A673 (cell line): ENCODE results near the gene ZMYND8. TPM values are rescaled to one million over a fixed set of nuclear protein-coding genes. Genes with fewer than 3 reads are reported as not detected.
"Not testable (repeated sequence)": the region's sequence is repeated elsewhere in the genome, so short reads cannot be mapped to it uniquely, and the experiment has no call there.

ENCODE experiments used
- BruUV-seq: library from RNA; stranded (reverse); fragments of 400-500 nt; replicated peaks from 2 replicates; lab custom pipeline; 2021; lab: Mats Ljungman, UMichigan
- CTCF ChIA-PET: fragments of 300-600 bp; sonication (Branson Sonifier 250); formaldehyde crosslinking; loops from one replicate; lab custom pipeline; 2022; ENCODE audit warnings: antibody characterized with exemption; lab: Charles Lee
- POLR2A ChIA-PET: fragments of 300-600 bp; sonication (Branson Sonifier 250); formaldehyde crosslinking; loops from one replicate; lab custom pipeline; 2022; ENCODE audit warnings: antibody characterized with exemption; ENCODE audit not compliant: low non-redundant PET; lab: Charles Lee
- DNase-seq: peaks from one replicate; pipeline ENCODE4 v3.0.0-alpha.2; 2015; ENCODE audit warnings: low spot score
- H3K27ac ChIP-seq: fragments of 200-600 bp; sonication (generic); 2 replicates; pipeline ENCODE4 v1.5.1; 2016; ENCODE audit warnings: mixed run types, low read depth, mild to moderate bottlenecking, mixed read lengths, antibody characterized with exemption, low read length; ENCODE audit not compliant: poor library complexity, severe bottlenecking
- H3K27me3 ChIP-seq: fragments of 200-600 bp; sonication (generic); replicated peaks from 2 replicates; pipeline ENCODE4 v1.6.1; 2017; ENCODE audit warnings: mixed run types, low read depth, mild to moderate bottlenecking, mixed read lengths, antibody characterized with exemption, low read length; ENCODE audit not compliant: insufficient read depth, poor library complexity
- H3K36me3 ChIP-seq: fragments of 200-600 bp; sonication (generic); 2 replicates; pipeline ENCODE4 v1.6.1; 2016; ENCODE audit warnings: mixed run types, mild to moderate bottlenecking, mixed read lengths, antibody characterized with exemption, low read length; ENCODE audit not compliant: insufficient read depth, poor library complexity, severe bottlenecking
- H3K4me1 ChIP-seq: fragments of 200-600 bp; sonication (generic); 2 replicates; pipeline ENCODE4 v1.6.1; 2017; ENCODE audit warnings: mixed run types, mild to moderate bottlenecking, mixed read lengths, antibody characterized with exemption, low read length; ENCODE audit not compliant: insufficient read depth, poor library complexity, severe bottlenecking
- H3K4me3 ChIP-seq: fragments of 200-600 bp; sonication (generic); 2 replicates; pipeline ENCODE4 v1.5.1; 2016; ENCODE audit warnings: low read depth, mixed run types, mild to moderate bottlenecking, mixed read lengths, low read length; ENCODE audit not compliant: poor library complexity, severe bottlenecking
- H3K9me3 ChIP-seq: fragments of 200-600 bp; sonication (generic); 2 replicates; pipeline ENCODE4 v1.6.1; 2016; ENCODE audit warnings: mixed run types, low read depth, mild to moderate bottlenecking, mixed read lengths, antibody characterized with exemption, low read length; ENCODE audit not compliant: poor library complexity, severe bottlenecking
- EZH2 ChIP-seq: fragments of 200-600 bp; sonication (generic); IDR thresholded peaks from 2 replicates; pipeline ENCODE4 v1.6.1; 2017; ENCODE audit warnings: borderline replicate concordance, low read depth, mild to moderate bottlenecking, mixed read lengths, antibody characterized with exemption, low read length; ENCODE audit not compliant: poor library complexity, severe bottlenecking
- intact Hi-C: fragments of 100-400 bp; cut with micrococcal nuclease; formaldehyde crosslinking; loops from one replicate; pipeline ENCODE4 v1.10.0; 2022; ENCODE audit not compliant: unreplicated experiment
- total RNA-seq: library from RNA; stranded (reverse); gene quantifications from 2 replicates; pipeline ENCODE4 v1.2.3, GENCODE V29; 2021
- TF ChIP-seq, protein P1 (sequence below): fragments of 300-800, 200-600 bp; sonication (generic); conservative IDR thresholded peaks from 2 replicates; pipeline ENCODE4 v1.5.1; 2017; ENCODE audit warnings: low read depth, mild to moderate bottlenecking, antibody characterized with exemption, low read length, moderate library complexity, mixed read lengths

The ZMYND8 gene
- total RNA-seq, 1 experiment from 2014 or later: 31.3 TPM

DNA sequence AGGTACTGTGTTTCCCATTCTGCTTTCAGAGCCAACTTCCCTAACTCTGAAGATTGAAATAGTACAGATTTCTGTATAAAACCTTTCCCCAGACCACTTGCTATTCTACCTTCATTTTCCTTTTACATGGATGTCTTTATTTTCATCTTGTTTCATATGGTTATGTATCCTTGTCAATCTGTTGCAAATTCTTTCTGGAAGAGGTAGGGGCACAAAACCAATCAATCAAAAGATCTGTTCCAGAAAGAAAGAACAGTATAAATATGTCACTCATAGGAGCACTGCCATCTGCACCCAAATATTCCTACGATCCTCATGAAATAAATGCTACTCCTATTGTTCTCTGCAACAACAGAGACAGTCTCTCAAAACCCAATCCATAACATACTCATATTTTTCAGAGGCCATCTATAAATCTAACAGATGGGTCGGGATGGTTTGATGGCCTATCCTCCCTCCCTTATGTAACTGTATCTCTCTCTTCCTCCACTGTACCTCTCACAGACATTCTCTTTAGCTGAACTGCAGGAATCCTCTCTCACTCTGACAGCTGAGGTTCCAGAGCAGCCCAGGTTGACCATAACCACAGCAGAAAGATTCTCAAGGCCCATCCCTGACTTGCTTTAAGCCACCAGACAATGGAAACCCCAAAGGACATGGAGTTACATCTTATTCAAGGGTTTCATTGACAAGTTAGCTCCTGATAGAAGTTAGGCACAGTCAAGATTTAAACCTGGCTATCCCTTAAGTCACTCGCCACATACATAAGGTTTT lies 112.8 kb downstream of the ZMYND8 start:
- TF ChIP-seq, protein P1, sequence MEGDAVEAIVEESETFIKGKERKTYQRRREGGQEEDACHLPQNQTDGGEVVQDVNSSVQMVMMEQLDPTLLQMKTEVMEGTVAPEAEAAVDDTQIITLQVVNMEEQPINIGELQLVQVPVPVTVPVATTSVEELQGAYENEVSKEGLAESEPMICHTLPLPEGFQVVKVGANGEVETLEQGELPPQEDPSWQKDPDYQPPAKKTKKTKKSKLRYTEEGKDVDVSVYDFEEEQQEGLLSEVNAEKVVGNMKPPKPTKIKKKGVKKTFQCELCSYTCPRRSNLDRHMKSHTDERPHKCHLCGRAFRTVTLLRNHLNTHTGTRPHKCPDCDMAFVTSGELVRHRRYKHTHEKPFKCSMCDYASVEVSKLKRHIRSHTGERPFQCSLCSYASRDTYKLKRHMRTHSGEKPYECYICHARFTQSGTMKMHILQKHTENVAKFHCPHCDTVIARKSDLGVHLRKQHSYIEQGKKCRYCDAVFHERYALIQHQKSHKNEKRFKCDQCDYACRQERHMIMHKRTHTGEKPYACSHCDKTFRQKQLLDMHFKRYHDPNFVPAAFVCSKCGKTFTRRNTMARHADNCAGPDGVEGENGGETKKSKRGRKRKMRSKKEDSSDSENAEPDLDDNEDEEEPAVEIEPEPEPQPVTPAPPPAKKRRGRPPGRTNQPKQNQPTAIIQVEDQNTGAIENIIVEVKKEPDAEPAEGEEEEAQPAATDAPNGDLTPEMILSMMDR: no peak
- TF ChIP-seq EZH2: no peak
- no peaks in the 10 kb centered on the region for H3K27me3 ChIP-seq
- intact Hi-C loops: no loop called here
- H3K4me3 ChIP-seq: no peak overlapping the region
- no peak for DNase-seq
- H3K4me1 ChIP-seq: no peaks in the 10 kb centered on the region
- ChIA-PET POLR2A (no interaction called here), CTCF (no interaction called here)
- H3K27ac ChIP-seq: no peak overlapping the region
- no TSS peak for BruUV-seq
- peaks cover 28% of the 10 kb centered on the region for H3K36me3 ChIP-seq
- H3K9me3 ChIP-seq: no peaks in the 10 kb centered on the region

DNA sequence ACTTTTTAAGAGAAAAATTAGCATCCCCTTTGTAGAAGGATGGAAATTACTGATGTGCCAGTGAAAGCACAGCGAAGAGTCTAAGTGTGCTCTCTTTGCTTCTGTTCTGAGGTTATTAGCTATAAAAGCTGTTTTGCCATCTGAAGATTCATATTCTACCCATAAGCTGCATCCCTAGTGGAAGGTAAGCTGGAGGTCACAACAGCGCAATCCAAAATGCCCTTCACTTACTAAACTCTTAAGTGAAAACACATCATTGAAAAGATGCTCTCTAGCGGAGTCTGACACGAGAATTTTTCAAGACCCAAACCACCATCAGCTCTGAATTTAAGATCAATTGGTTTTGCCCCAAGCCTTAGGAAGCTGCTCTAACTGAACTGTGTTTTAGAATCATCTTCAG lies 113.5 kb downstream of the ZMYND8 start:
- no TSS peak for BruUV-seq
- no peak overlapping the region for H3K27ac ChIP-seq
- POLR2A ChIA-PET: no interaction called here
- no peaks in the 10 kb centered on the region for H3K4me1 ChIP-seq
- CTCF ChIA-PET: no interaction called here
- H3K36me3 ChIP-seq: peaks cover 27% of the 10 kb centered on the region
- intact Hi-C loops: no loop called here
- no peak overlapping the region for H3K4me3 ChIP-seq
- H3K27me3 ChIP-seq: no peaks in the 10 kb centered on the region
- no peak for TF ChIP-seq EZH2
- TF ChIP-seq, protein P1: no peak
- no peaks in the 10 kb centered on the region for H3K9me3 ChIP-seq
- no peak for DNase-seq

DNA sequence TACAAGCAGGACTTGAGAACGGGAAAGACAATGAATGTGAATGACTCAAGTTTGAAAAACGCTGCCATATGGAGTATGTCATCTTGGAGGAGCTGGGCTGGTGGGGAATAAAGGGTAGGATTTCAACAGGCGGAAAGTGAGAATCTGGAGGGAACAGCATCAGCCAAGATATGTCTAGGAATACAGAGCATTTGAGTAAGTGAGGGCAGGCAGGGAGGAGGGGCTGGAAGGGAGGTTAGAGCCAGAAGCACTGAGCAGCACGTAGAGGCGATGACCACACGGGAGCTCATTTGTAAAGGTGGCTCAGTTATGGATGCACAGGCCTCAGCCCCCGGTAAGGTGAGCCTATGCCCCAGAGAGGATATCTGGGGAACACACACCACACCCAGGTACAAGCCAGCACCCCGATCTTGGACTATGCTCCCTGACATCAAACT lies 115.1 kb downstream of the ZMYND8 start:
- Histone ChIP-seq H3K4me3 (no peak overlapping the region), H3K36me3 (peaks cover 30% of the 10 kb centered on the region), H3K9me3 (no peaks in the 10 kb centered on the region), H3K4me1 (no peaks in the 10 kb centered on the region), H3K27ac (no peak overlapping the region), H3K27me3 (no peaks in the 10 kb centered on the region)
- POLR2A ChIA-PET: no interaction called here
- CTCF ChIA-PET: no interaction called here
- TF ChIP-seq, protein P1: no peak
- no peak for TF ChIP-seq EZH2
- intact Hi-C loops: no loop called here
- no peak for DNase-seq
- TSS peak; percentile 40 for BruUV-seq

DNA sequence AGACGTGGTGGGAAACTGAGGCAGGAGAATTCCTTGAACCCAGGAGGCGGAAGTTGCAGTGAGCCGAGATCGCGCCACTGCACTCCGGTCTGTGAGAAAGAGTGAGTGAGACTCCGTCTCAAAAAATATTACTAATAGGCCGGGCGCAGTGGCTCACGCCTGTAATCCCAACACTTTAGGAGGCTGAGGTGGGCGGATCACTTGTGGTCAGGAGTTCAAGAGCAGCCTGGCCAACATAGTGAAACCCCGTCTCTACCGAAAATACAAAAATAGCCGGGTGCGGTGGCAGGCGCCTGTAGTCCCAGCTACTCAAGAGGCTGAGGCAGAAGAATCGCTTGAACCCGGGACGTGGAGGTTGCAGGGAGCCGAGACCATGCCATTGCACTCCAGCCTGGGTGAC lies 116.4 kb downstream of the ZMYND8 start:
- CTCF ChIA-PET, intact Hi-C loops, H3K27ac ChIP-seq, H3K4me1 ChIP-seq, H3K9me3 ChIP-seq, POLR2A ChIA-PET, DNase-seq, H3K27me3 ChIP-seq, BruUV-seq, H3K4me3 ChIP-seq: not testable (repeated sequence)
- H3K36me3 ChIP-seq: peaks cover 26% of the 10 kb centered on the region
